Gastroesophageal sphincter (tissue), 4 donors: ENCODE results near the gene USP32. TPM values are rescaled to one million over a fixed set of nuclear protein-coding genes. Genes with fewer than 3 reads are reported as not detected.

Experiments used
- ATAC-seq: fragments of 150-250 bp; one replicate; pipeline ENCODE4 v1.9.1; 2016; ENCODE audit warnings: mild to moderate bottlenecking, moderate library complexity
- H3K27ac ChIP-seq, 4 donors: fragments of 200-600 bp; sonication (generic) in 3 of 4; 1 replicate in 3 of 4; 2 replicates in 1 of 4; pipeline ENCODE4 v1.5.1; 2016 to 2019
- H3K27me3 ChIP-seq: fragments of 200-600 bp; sonication (generic); one replicate; pipeline ENCODE4 v1.5.1; 2019
- H3K36me3 ChIP-seq, 2 donors: fragments of 200-600 bp; sonication (generic); one replicate each; pipeline ENCODE4 v1.5.1; 2019; ENCODE audit warnings: control low read depth in 1 of 2
- H3K4me1 ChIP-seq, 3 donors: fragments of 200-600 bp; sonication (generic); 1 replicate in 2 of 3; 2 replicates in 1 of 3; pipeline ENCODE4 v1.5.1; 2016 to 2019; ENCODE audit warnings: control low read depth in 2 of 3
- H3K4me3 ChIP-seq, 2 donors: fragments of 200-600 bp; sonication (generic); one replicate each; pipeline ENCODE4 v1.5.1; 2019; ENCODE audit warnings: mild to moderate bottlenecking in 1 of 2, moderate library complexity in 1 of 2
- H3K9me3 ChIP-seq, 3 donors: fragments of 200-600 bp; sonication (generic); one replicate each; pipeline ENCODE4 v1.5.1; 2017 to 2019; ENCODE audit warnings: control low read depth in 2 of 3
- CTCF ChIP-seq, 4 experiments: fragments of 200-600 bp in 2 of 4; fragments of 450-650 bp in 2 of 4; sonication (generic) in 1 of 4; IDR thresholded peaks; one replicate each; pipeline ENCODE4 v1.5.1; 2017 to 2019; ENCODE audit warnings: antibody characterized with exemption in 4 of 4, mild to moderate bottlenecking in 2 of 4, moderate library complexity in 2 of 4
- EP300 ChIP-seq: sonication (generic); formaldehyde crosslinking; IDR thresholded peaks from one replicate; pipeline ENCODE4 v1.6.1; 2017; ENCODE audit warnings: antibody characterized with exemption, mild to moderate bottlenecking
- POLR2A ChIP-seq, 2 donors: fragments of 450-650 bp; IDR thresholded peaks; one replicate each; pipeline ENCODE4 v1.6.1; 2017; ENCODE audit warnings: antibody characterized with exemption in 2 of 2, mild to moderate bottlenecking in 2 of 2, moderate library complexity in 1 of 2
- POLR2AphosphoS5 ChIP-seq: sonication (generic); formaldehyde crosslinking; IDR thresholded peaks from one replicate; pipeline ENCODE4 v1.6.1; 2017; ENCODE audit warnings: antibody characterized with exemption
- WGBS, 2 donors: methylation state at CpG; one replicate each; pipeline ENCODE4 v1.1.5; 2018; ENCODE audit warnings: low coverage in 1 of 2; 5-methylcytosine and 5-hydroxymethylcytosine counted together
- total RNA-seq, 4 donors: library from RNA; depleted of rRNA; stranded (reverse); fragments of >200 nt; gene quantifications; one replicate each; pipeline ENCODE4 v1.1.0, GENCODE V29; 2016

Gene USP32
- total RNA-seq, 4 donors from 2014 or later, result 44.1 to 55.5 (median 51.4) TPM

- Histone ChIP-seq H3K27ac (no peak overlapping the region), H3K9me3 (no peaks in the 10 kb centered on the region), H3K27me3 (no peaks in the 10 kb centered on the region), H3K4me1 (peaks cover 0 to 18% (median 0%) of the 10 kb centered on the region in 3 donors), H3K4me3 (no peak overlapping the region), H3K36me3 (peaks cover 0 to 16% of the 10 kb centered on the region in 2 donors)
- 94 to 95% methylated on average over 13 of the region's 13 CpGs for WGBS, 2 donors
- TF ChIP-seq POLR2A (IDR thresholded peaks at IDR 0.05) (no peak), POLR2AphosphoS5 (no peak), CTCF (IDR thresholded peaks at IDR 0.05) (no peak), EP300 (no peak)
- ATAC-seq, result no peak
These were observed 66.0 kb downstream of the USP32 start for GRCh38 chr17:60325730-60326524.

- H3K27ac ChIP-seq, result no peak overlapping the region
- H3K36me3 ChIP-seq, result peaks cover 0 to 15% of the 10 kb centered on the region in 2 donors
- ATAC-seq, result no peak
- H3K27me3 ChIP-seq, result no peaks in the 10 kb centered on the region
- WGBS, 2 donors, result 94 to 100% methylated on average over 1 of the region's 1 CpG
- TF ChIP-seq POLR2AphosphoS5, result no peak
- no peak for TF ChIP-seq EP300
- TF ChIP-seq POLR2A (IDR thresholded peaks at IDR 0.05), result no peak
- no peak for TF ChIP-seq CTCF (IDR thresholded peaks at IDR 0.05)
- no peaks in the 10 kb centered on the region for H3K9me3 ChIP-seq
- H3K4me3 ChIP-seq, result no peak overlapping the region
- peaks cover 0 to 18% (median 0%) of the 10 kb centered on the region in 3 donors for H3K4me1 ChIP-seq
These were observed 68.2 kb downstream of the USP32 start for GRCh38 chr17:60323754-60324153.

GRCh38 chr17:60322056-60322387 lies 69.9 kb downstream of the USP32 start:
- ATAC-seq, result no peak
- Histone ChIP-seq H3K27ac (no peak overlapping the region), H3K27me3 (no peaks in the 10 kb centered on the region), H3K4me3 (no peak overlapping the region), H3K9me3 (no peaks in the 10 kb centered on the region), H3K4me1 (peaks cover 0 to 7% (median 0%) of the 10 kb centered on the region in 3 donors), H3K36me3 (no peaks in the 10 kb centered on the region)
- TF ChIP-seq POLR2A (IDR thresholded peaks at IDR 0.05), result no peak
- no peak for TF ChIP-seq POLR2AphosphoS5
- no peak for TF ChIP-seq CTCF (IDR thresholded peaks at IDR 0.05)
- no peak for TF ChIP-seq EP300
- 89 to 97% methylated on average over 2 of the region's 2 CpGs for WGBS, 2 donors

GRCh38 chr17:60321336-60322055 lies 70.4 kb downstream of the USP32 start:
- H3K4me1 ChIP-seq, result peaks cover 0 to 7% (median 0%) of the 10 kb centered on the region in 3 donors

More at GRCh38 chr17:60321336-60322055, 70.4 kb downstream of the USP32 start:
- H3K27me3 ChIP-seq, result no peaks in the 10 kb centered on the region
- TF ChIP-seq POLR2A (IDR thresholded peaks at IDR 0.05), result no peak
- TF ChIP-seq EP300, result no peak
- TF ChIP-seq CTCF (IDR thresholded peaks at IDR 0.05), result no peak
- no peak for TF ChIP-seq POLR2AphosphoS5
- H3K27ac ChIP-seq, result no peak overlapping the region
- no peaks in the 10 kb centered on the region for H3K9me3 ChIP-seq
- 89 to 96% methylated on average over 4 of the region's 4 CpGs for WGBS, 2 donors
- H3K36me3 ChIP-seq, result no peaks in the 10 kb centered on the region
- H3K4me3 ChIP-seq, result no peak overlapping the region
- no peak for ATAC-seq
